HG02798 (cell line): ENCODE measurements around the gene EXOC6B.

Experiments used
- ATAC-seq: cut with Tn5 transposase; IDR thresholded peaks from one replicate; pipeline ENCODE4 v1.9.1; 2021; ENCODE audit warnings: mild to moderate bottlenecking; ENCODE audit not compliant: unreplicated experiment, poor library complexity

EXOC6B gene

DNA sequence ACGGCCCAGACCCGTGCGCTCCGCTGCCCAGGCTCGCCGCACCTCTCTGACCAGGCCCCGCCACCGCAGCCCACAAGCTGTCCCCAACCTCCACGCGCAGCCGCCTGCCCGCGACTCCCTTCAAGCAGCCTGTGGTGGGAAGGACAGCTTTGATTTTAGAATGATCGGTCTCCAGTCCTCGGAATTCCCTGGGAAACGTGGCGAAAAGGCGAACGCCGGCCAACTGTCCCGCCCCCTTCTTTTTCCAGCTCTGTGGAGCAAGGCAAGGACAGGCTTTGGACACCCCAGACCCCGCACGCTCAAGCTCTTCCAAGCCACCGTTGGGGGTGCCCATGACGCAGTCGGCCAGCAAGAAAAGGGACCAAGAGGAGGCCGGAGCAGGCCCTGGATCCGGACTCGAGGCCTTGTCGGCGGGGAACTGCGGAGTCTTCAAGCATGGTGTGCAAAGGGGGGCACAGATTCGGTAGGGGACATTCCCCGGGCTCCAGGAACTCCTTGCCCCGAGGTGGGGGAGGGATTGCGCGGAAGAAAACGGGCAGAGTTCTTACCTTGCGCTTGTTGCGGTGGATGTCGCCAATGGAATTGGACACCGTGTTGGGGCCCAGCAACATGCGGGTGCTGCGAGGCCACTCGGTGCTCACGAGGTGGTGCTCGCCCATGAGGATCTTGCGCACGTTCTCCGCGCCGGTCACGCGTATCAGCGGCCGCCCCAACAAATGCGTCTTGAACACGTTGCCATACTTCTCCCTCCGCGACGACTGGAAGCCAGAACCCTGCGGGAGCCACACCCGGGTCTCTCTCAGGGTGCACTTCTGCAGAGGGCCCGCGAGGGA lies 682.2 kb downstream of the EXOC6B start:
- ATAC-seq, result no peak

GRCh38 chr2:72142570-72143440 lies 683.0 kb downstream of the EXOC6B start:
- ATAC-seq, result no peak

GRCh38 chr2:72141881-72142451 lies 683.9 kb downstream of the EXOC6B start:
- ATAC-seq, result no peak

DNA sequence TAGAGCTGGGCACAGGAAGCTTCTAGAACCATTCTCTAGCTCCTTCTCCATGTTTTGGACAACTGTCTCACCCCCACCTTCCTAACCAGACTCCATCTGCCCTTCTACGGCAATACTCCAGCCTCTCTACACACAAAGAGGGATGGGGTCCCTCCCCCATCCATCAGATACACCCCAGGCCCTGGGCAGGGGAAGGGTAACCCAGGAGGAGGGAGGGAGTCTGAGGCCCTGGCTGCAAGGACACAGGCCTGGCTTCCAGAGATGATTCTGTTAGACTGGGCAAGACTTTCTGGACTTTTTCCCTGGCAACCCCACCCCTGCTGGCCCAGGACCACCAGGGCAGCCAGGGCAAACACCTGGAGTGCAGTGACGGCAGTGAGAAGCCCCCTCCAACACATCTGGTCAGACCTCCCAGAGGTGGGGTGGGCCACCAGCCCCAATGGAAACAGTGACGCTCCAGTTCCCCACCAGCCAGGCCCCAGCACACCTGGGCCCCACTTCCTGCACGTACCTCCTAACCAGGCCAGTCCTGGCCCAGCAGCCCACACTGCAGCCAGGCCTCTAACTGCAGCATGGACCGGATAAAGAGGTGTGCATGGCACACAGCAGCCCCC lies 684.7 kb downstream of the EXOC6B start:
- ATAC-seq, result no peak

GRCh38 chr2:72140621-72140960 lies 685.2 kb downstream of the EXOC6B start:
- ATAC-seq, result no peak

DNA sequence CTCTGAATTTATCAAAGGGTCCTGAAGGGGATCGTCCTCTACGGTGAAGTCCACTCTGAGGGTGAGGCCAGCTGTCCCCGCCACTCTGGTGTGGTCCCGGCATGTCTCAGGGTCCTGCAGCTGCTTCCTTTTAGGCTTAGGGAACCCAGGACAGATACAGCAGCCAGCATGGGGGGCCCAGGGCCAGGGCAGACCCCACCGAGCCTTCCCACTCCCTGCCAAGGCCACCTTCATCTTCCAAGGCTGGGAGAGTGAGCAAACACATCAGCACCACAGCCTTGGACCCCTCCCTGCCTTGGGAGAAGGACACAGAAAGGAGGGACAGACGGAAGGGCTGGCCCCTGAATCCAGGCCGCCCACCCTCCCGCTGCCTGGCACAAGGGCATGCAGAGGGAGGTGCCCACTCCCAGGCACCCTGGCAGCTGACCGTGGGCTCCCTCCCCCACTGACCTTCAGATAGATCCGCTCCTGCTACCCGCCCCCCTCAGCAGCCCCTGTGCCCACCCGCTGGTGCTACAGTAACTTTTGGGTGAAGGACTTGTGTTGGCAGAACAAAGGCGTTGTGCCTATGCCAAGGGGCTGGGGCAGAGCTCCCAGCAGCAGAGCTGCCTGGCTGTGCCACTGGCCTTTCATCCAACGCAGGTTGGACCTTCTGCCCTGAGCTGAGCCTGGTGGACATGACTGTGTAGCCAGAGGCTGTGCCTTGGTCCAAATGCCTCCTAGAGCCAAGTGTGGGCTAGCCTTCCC lies 685.8 kb downstream of the EXOC6B start:
- no peak for ATAC-seq

DNA sequence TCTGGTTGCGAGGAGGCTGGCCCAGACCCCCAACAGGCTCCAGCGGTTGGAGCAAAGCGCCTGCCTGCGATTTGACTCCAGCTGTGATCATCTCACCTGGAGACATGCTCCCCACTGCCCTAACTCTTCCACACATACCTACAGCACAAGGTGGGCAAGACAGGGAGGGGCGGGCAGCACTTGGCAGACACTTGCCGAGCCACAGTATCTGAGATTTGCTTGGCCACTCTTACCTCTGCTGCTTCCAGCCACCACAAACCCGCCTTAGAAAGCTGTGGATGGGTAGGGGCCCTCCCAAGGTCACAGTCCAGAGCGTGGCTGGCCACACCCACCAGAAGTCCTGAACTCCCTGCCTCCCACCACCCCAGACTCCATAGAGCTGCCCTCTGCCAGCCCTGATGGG lies 686.4 kb downstream of the EXOC6B start:
- ATAC-seq, result no peak

DNA sequence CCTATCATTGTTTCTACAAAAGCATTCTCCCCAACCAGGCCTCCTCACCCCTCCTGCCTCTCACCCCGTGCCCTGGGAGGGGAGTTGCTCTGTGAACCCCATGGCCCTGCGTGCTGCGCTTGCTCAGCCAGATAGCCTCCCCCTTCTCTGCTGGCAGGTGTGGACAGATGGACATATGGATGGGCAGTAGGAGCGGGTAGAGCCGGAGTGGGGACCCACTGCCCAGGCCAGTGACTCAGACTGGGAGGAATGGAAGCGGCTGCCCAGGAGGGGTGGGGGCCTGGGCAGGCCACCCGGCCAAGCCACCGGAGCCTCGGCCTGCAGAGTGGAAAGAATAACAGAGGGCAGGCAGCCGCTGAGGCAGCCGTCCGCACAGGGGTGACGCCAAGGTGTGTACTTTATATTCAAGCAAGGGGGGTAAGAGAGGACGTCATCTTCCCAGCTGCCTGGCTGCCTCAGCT lies 686.9 kb downstream of the EXOC6B start:
- no peak for ATAC-seq

- ATAC-seq, result no peak
Observed at GRCh38 chr2:72138011-72138881, 687.6 kb downstream of the EXOC6B start.

GRCh38 chr2:72137498-72138010 lies 688.3 kb downstream of the EXOC6B start:
- peak; percentile 89 for ATAC-seq

GRCh38 chr2:72136933-72137497 lies 688.8 kb downstream of the EXOC6B start:
- ATAC-seq, result peak; percentile 22

DNA sequence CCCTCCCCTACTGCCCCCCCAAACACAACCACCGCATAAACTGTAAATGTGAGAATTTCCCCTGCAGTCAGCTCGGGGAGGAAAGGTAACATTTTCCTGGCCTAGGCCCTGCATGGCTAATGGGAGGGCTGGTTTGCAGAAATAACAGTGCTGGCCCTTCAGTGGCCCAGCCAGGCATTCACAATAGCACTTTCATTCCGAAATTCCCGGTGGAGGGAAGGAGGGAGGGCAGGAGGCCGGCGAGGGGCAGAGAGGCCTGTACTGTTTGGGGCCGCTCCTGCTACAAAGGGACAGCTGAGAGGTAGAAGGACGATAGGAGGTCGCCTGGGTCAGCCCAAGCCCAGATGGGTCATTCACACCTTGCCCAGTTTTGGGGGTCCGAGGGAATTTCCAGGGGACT lies 689.5 kb downstream of the EXOC6B start:
- ATAC-seq, result no peak

DNA sequence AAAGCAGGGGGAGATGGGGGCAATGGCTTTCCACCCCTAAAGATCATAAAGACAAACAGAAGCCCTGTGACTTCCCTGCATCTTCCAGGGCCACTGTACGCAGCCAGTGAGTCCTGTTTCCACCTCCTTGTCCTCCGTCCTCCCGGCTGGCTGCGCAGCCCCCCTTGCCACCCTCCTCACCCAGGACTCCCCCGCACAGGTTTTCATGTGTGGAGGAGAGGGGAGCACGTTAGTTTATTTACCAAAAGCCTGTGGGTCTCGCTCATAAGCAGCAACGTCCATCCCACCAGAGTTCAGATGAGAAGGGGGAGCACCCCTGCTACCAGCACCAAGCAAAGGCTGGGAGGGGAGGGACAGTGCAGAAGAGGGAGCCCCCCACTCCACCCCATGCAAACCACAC lies 689.9 kb downstream of the EXOC6B start:
- no peak for ATAC-seq

GRCh38 chr2:72134997-72135800 lies 690.6 kb downstream of the EXOC6B start:
- no peak for ATAC-seq

GRCh38 chr2:72134408-72134996 lies 691.3 kb downstream of the EXOC6B start:
- no peak for ATAC-seq

- no peak for ATAC-seq
Observed at GRCh38 chr2:72133721-72134407, 692.0 kb downstream of the EXOC6B start.
